GM21619 (cell line): Measurements from ENCODE around the gene TMEM272.

ENCODE experiments used
- ATAC-seq: cut with Tn5 transposase; IDR thresholded peaks from one replicate; pipeline ENCODE4 v1.9.1; 2021; ENCODE audit not compliant: unreplicated experiment

Gene TMEM272

GRCh38 chr13:51844862-51845573 is at the start of gene TMEM272:
Gene TMEM272 (minus strand): TSS chr13:51845177. CDS start chr13:51838530, 6,647 bp downstream.
- ATAC-seq: peak; percentile 51

GRCh38 chr13:51894239-51894638 is 49.3 kb upstream of the TMEM272 start:
- no peak for ATAC-seq

GRCh38 chr13:51892657-51893056 is 47.7 kb upstream of the TMEM272 start:
- no peak for ATAC-seq

- no peak for ATAC-seq
Measured at GRCh38 chr13:51887468-51887867, 42.5 kb upstream of the TMEM272 start.

- no peak for ATAC-seq
Measured at GRCh38 chr13:51885651-51886050, 40.7 kb upstream of the TMEM272 start.

- ATAC-seq: no peak
Measured at GRCh38 chr13:51883226-51883600, 38.2 kb upstream of the TMEM272 start.

- ATAC-seq: no peak
Measured at GRCh38 chr13:51882570-51883225, 37.7 kb upstream of the TMEM272 start.

GRCh38 chr13:51881296-51881695 is 36.3 kb upstream of the TMEM272 start:
- no peak for ATAC-seq

GRCh38 chr13:51879133-51879532 is 34.2 kb upstream of the TMEM272 start:
- no peak for ATAC-seq

- no peak for ATAC-seq
Measured at GRCh38 chr13:51874651-51875050, 29.7 kb upstream of the TMEM272 start.

GRCh38 chr13:51873837-51874236 is 28.9 kb upstream of the TMEM272 start:
- no peak for ATAC-seq

GRCh38 chr13:51873117-51873798 is 28.3 kb upstream of the TMEM272 start:
- ATAC-seq: no peak

GRCh38 chr13:51870616-51871015 is 25.6 kb upstream of the TMEM272 start:
- no peak for ATAC-seq

- ATAC-seq: no peak
Measured at GRCh38 chr13:51869916-51870315, 24.9 kb upstream of the TMEM272 start.

GRCh38 chr13:51867062-51867461 is 22.1 kb upstream of the TMEM272 start:
- ATAC-seq: no peak

- ATAC-seq: no peak
Measured at GRCh38 chr13:51865838-51866237, 20.9 kb upstream of the TMEM272 start.

GRCh38 chr13:51862957-51863356 is 18.0 kb upstream of the TMEM272 start:
- no peak for ATAC-seq

- ATAC-seq: no peak
Measured at GRCh38 chr13:51861723-51862300, 16.8 kb upstream of the TMEM272 start, which contains the start of gene CCDC70. Gene CCDC70 (plus strand): TSS chr13:51861969. CDS start chr13:51865412, 3,443 bp downstream.

GRCh38 chr13:51858433-51859247 is 13.7 kb upstream of the TMEM272 start:
- no peak for ATAC-seq

GRCh38 chr13:51856998-51857397 is 12.0 kb upstream of the TMEM272 start:
- no peak for ATAC-seq
